Stimulated activated CD4-positive, alpha-beta T cell treated with anti-CD3 and anti-CD28 coated beads, TNF-alpha, amount 100 ng/mL, for 48 hours (primary cell): ENCODE measurements around the gene PIP4K2C.
"Not testable (repeated sequence)": the region's sequence is repeated elsewhere in the genome, so short reads cannot be mapped to it uniquely, and the experiment has no call there.

Source experiments
- DNase-seq, 3 donors: peaks; one replicate each; pipeline ENCODE4 v3.0.0-alpha.2; 2020; ENCODE audit warnings: low read depth in 3 of 3

Gene PIP4K2C

DNA sequence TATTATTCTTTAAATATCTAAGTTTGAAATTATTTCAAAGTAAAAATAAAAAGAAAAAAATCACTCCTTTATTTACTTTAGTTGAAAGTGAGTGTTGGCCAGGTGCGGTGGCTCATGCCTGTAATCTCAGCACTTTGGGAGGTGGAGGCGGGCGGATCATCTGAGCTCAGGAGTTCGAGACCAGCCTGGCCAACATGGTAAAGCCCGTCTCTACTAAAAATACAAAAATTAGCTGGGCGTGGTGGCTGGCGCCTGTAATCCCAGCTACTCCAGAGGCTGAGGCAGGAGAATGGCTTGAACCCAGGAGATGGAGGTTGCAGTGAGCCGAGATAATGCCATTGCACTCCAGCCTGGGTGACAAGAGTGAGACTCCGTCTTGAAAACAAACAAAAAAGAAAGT, 45.7 kb downstream of the PIP4K2C start:
- not testable (repeated sequence) for DNase-seq

DNA sequence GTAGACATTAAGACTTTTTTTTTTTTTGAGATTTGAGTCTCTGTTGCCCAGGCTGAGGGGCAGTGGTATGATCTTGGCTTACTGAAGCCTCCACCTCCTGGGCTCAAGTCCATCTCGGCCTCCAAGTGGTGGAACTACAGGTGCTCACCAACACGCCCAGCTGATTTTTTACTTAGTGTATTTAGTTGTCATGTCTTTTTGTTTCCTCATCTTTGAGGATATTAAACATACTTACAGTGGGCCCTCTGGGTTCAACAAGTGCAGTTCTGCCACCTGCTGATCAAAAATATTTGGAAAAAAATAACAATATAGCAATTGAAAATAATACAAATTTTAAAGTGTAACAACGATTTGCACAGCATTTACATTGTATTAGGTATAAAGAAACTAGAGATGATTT, 46.4 kb downstream of the PIP4K2C start:
- DNase-seq = no peak

DNA sequence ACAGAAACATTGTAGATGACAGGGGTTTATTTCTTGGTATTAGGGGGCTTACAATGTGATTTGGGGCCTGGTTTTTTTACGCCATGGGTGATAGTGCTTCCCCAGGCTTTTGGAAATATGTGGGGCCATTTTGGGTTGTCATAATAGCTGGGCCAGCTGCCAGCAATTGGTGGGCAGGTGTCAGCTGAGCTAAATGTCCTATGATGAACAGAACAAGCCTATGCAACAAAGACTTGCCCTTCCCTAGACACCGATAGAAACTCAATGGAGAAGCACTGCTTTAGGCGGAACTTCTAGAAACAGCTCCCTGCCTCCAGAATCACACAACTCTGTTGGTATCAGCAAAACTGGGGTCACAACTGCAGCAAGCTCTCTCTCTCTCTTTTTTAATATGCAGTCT, 47.1 kb downstream of the PIP4K2C start:
- DNase-seq = no peak

DNA sequence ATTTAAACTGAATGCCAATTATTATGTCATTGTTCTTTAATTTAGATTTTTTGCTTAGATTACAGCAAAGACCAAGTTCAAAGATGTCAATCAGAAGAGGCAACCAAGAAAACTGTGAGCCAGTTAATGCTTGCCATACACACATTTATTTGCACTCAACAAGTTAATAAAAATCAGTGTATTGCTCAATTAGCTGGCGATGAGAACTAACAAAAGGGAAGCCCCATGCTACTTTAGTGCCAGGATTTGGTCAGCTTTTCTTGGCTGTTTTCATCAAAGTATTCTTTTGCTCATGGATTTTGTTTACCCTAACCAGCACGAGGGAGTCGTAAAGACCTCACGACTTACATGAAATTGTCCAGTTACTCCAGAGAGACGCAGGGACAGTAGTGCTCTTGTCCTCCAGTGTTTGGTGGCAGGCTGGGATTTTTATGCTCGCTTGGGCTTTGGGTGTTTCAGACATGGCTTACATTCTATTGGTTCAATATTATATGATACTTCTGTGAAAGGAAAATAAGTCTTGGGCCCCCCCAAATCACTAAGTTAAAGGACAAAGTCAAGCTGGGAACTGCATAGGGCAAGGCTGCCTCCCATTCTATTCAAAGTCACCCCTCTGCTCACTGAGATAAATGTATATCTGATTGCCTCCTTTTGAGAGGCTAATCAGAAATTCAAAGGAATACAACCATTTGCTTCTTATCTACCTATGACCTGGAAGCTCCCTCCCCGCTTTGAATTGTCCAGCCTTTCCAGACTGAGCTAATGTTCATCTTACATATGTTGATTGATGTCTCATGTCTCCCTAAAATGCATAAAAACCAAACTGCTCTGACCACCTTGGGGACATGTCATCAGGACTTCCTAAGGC, 49.4 kb downstream of the PIP4K2C start:
- no peak for DNase-seq

DNA sequence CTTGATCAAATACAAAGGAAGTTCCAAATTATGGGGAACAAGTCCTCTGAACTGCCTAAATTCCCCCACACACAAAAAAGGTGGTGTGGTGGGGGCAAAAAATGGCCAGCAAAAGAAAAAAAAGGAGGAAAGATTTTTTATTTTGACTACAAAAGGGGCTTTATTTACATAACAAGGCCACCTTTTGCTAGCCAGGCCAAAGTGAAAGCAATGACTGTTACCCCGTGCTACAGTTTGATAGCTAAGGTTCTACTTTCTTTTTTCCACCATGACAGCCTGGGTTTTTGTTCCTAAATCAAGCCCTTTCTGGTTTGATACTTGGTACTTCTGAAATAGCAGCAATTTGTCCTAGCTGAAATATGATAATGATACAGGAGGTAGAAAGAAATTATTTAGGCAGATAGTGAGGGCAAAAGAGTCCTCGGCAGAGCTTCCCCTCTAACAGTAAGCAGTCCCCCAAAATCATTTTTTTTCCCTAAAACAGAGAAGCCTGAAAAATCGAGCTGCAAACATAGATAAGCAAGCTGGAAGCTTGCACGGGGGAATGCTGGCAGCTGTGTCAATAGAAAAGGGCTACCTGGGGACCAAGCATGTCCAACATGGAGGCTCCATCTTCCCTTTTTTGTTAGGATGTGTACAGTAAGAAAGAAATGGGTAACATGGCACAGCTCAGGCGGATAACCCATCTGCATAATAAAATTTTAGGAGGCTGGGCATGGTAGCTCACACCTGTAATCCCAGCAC, 50.9 kb downstream of the PIP4K2C start:
- no peak for DNase-seq

DNA sequence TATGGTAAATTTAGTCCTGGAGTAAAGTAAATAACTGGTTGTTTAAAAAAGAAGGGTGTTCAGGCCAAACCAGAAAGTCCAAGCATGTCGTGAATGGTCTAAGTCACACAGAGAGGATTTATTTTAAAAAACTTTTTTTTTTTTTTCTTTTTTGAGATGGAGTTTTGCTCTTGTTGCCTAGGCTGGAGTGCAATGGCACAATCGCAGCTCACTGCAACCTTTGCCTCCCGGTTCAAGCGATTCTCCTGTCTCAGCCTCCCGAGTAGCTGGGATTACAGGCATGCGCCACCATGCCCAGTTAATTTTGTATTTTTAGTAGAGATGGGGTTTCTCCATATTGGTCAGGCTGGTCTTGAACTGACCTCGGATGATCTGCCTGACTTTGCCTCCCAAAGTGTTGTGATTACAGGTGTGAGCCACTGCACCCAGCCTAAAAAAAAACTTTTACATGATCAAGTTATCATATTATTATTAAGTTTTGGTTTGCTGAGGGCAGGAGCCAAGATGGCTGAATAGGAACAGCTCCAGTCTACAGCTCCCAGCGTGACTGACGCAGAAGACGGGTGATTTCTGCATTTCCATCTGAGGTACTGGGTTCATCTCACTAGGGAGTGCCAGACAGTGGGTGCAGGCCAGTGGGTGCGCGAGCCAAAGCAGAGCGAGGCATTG, 55.1 kb downstream of the PIP4K2C start:
- DNase-seq = not testable (repeated sequence)

DNA sequence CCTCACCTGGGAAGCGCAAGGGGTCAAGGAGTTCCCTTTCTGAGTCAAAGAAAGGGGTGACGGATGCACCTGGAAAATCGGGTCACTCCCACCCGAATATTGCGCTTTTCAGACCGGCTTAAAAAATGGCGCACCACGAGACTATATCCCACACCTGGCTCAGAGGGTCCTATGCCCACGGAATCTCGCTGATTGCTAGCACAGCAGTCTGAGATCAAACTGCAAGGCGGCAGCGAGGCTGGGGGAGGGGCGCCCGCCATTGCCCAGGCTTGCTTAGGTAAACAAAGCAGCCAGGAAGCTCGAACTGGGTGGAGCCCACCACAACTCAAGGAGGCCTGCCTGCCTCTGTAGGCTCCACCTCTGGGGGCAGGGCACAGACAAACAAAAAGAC, 55.7 kb downstream of the PIP4K2C start:
- not testable (repeated sequence) for DNase-seq
